Activated T-cell treated with anti-CD3 and anti-CD28 coated beads, Interleukin-2, amount 50 U/mL, for 1 hour (primary cell): ENCODE results near the gene SLC12A3.
"Not testable (repeated sequence)": the region's sequence is repeated elsewhere in the genome, so short reads cannot be mapped to it uniquely, and the experiment has no call there.

Source experiments
- DNase-seq: peaks from one replicate; pipeline ENCODE4 v3.0.0-alpha.2; 2020

Gene SLC12A3

GRCh38 chr16:56870276-56870888 lies 5.4 kb downstream of the SLC12A3 start:
- DNase-seq: no peak

GRCh38 chr16:56871172-56871593 lies 6.2 kb downstream of the SLC12A3 start:
- DNase-seq: no peak

- no peak for DNase-seq
Measured at GRCh38 chr16:56872863-56873391, 7.9 kb downstream of the SLC12A3 start.

- no peak for DNase-seq
Measured at GRCh38 chr16:56874800-56875199, 9.8 kb downstream of the SLC12A3 start.

- no peak for DNase-seq
Measured at GRCh38 chr16:56876048-56876447, 11.0 kb downstream of the SLC12A3 start.

GRCh38 chr16:56877486-56878182 lies 12.6 kb downstream of the SLC12A3 start:
- DNase-seq: no peak

GRCh38 chr16:56878282-56878854 lies 13.4 kb downstream of the SLC12A3 start:
- DNase-seq: no peak

GRCh38 chr16:56879276-56879675 lies 14.3 kb downstream of the SLC12A3 start:
- no peak for DNase-seq

- no peak for DNase-seq
Measured at GRCh38 chr16:56880176-56880575, 15.2 kb downstream of the SLC12A3 start.

- DNase-seq: no peak
Measured at GRCh38 chr16:56880685-56881084, 15.7 kb downstream of the SLC12A3 start.

GRCh38 chr16:56882077-56882800 lies 17.2 kb downstream of the SLC12A3 start:
- no peak for DNase-seq

GRCh38 chr16:56883586-56883985 lies 18.6 kb downstream of the SLC12A3 start:
- no peak for DNase-seq

GRCh38 chr16:56884026-56884582 lies 19.1 kb downstream of the SLC12A3 start:
- DNase-seq: no peak

- not testable (repeated sequence) for DNase-seq
Measured at GRCh38 chr16:56884929-56885328, 19.9 kb downstream of the SLC12A3 start.

- DNase-seq: no peak
Measured at GRCh38 chr16:56885446-56886162, 20.6 kb downstream of the SLC12A3 start.

- no peak for DNase-seq
Measured at GRCh38 chr16:56886296-56886695, 21.3 kb downstream of the SLC12A3 start.

- no peak for DNase-seq
Measured at GRCh38 chr16:56886826-56887225, 21.8 kb downstream of the SLC12A3 start.

GRCh38 chr16:56888806-56889205 lies 23.8 kb downstream of the SLC12A3 start:
- DNase-seq: no peak

- no peak for DNase-seq
Measured at GRCh38 chr16:56889206-56889605, 24.2 kb downstream of the SLC12A3 start.

- DNase-seq: no peak
Measured at GRCh38 chr16:56891685-56892084, 26.7 kb downstream of the SLC12A3 start.

- no peak for DNase-seq
Measured at GRCh38 chr16:56892705-56893104, 27.7 kb downstream of the SLC12A3 start.

- DNase-seq: no peak
Measured at GRCh38 chr16:56894331-56894917, 29.4 kb downstream of the SLC12A3 start.
